Measurements from ENCODE around the gene RHOF.

- no peak for TF ChIP-seq CTCF (IDR thresholded peaks at IDR 0.05; ENCODE audit: insufficient read depth, low read length, poor library complexity, severe bottlenecking)
- no peak for TF ChIP-seq EZH2phosphoT487 (conservative IDR thresholded peaks at IDR 0.05; ENCODE audit: low read length)
Observed at GRCh38 chr12:121740847-121741246, 52.6 kb downstream of the RHOF start.
